HG03442 (cell line): ENCODE measurements around the gene CHAF1A.

ENCODE experiments used
- ATAC-seq: cut with Tn5 transposase; IDR thresholded peaks from one replicate; pipeline ENCODE4 v1.9.1; 2021; ENCODE audit warnings: mild to moderate bottlenecking, moderate library complexity; ENCODE audit not compliant: unreplicated experiment

Gene CHAF1A

GRCh38 chr19:4431808-4432674 lies 29.6 kb downstream of the CHAF1A start:
- no peak for ATAC-seq

DNA sequence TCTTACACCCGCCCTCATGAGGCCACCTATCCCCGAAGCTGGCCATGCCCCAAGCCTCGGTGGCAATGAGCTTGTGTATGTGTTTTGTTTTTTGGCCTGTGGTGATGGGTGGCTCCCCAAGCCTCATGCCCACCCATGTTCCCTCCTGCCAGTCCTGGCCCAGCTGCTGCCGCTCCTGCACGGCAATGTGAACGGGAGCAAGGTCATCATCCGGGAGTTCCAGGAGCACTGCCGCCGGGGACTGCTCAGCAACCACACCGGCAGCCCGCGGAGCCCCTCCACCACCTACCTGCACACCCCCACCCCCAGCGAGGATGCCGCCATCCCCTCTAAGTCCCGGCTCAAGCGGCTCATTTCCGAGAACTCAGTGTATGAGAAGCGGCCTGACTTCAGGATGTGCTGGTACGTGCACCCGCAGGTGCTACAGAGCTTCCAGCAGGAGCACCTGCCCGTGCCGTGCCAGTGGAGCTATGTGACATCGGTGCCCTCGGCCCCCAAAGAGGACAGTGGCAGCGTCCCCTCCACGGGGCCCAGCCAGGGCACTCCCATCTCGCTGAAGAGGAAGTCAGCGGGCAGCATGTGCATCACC lies 30.6 kb downstream of the CHAF1A start:
- ATAC-seq: no peak

- ATAC-seq: no peak
These were observed 32.0 kb downstream of the CHAF1A start for GRCh38 chr19:4434391-4434790.

DNA sequence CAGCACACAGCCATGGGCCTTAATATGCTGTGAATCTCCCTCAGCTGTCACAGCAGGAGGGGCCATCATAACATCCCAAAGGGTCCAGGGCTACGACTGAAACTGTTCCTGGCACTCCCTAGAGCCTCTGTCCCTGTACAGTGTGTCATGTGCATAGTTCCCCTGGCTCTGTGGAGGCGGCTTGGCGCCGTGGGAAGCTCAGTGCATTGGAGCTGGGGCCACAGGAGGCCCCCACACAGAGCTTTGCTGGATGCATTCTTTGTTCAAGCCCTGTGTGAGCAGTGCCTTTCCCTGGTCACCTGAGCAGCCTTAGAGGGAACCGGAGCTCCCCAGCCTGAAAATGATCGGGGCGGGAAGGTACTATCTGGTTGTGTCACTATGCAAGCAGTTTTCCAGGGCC lies 33.8 kb downstream of the CHAF1A start:
- ATAC-seq: no peak

DNA sequence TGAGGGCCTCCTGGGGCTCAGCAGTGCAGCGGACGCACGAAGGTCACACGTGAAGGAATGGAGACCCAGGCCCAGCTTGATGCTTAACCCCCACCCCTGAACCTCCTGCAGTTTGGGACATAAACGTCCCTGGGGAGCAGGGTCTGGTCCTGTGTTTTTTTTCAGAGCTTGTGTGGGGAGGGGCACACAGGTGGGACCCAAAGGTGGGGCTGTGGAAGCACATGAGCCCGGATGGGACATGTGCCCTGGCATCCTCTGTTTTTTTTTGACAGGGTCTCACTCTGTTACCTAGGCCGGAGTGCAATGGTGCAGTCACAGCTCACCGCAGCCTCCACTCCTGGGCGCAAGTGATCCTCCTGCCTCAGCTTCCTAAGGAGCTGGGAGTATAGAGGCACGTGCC lies 34.7 kb downstream of the CHAF1A start:
- ATAC-seq: no peak

DNA sequence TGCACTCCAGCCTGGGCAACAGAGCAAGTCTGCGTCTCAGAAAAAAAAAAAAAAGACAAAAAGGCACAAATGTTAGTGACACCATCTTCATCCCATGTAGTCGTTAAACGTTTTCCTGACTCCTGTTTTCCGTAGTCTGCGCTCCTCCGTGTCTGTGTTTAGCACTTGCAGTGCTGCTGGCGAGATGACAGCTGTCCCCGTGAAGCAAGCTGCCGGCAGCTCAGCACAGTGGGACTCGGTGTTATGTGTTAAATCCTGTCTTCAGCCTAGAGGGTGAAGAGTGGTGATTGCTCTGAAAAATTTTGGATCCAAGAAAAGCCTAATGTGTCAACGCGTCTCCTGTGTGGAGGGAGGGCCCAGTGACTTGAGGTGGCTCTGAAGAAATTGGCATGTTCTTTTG lies 36.8 kb downstream of the CHAF1A start:
- ATAC-seq: no peak

- ATAC-seq: no peak
These were observed 39.8 kb downstream of the CHAF1A start for GRCh38 chr19:4441994-4442818.

DNA sequence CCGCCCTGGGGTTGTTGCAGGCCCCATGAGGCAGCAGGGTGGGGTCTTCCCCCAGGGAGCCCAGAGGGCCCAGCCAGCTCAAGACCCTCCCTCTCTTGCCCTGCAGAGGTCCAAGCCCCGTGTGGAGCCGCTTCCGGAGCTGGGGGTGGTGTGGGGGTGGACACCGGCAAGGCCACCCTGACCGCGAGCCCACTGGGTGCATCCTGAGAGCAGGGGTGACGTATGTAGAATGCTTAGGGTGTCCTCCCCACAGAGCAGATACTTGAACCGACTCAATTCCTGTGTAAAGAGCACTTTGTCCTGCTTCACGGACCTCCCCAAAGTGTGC lies 40.3 kb downstream of the CHAF1A start:
- no peak for ATAC-seq

GRCh38 chr19:4443188-4443587 lies 40.7 kb downstream of the CHAF1A start:
- no peak for ATAC-seq

- no peak for ATAC-seq
These were observed 41.7 kb downstream of the CHAF1A start for GRCh38 chr19:4443966-4444764.

DNA sequence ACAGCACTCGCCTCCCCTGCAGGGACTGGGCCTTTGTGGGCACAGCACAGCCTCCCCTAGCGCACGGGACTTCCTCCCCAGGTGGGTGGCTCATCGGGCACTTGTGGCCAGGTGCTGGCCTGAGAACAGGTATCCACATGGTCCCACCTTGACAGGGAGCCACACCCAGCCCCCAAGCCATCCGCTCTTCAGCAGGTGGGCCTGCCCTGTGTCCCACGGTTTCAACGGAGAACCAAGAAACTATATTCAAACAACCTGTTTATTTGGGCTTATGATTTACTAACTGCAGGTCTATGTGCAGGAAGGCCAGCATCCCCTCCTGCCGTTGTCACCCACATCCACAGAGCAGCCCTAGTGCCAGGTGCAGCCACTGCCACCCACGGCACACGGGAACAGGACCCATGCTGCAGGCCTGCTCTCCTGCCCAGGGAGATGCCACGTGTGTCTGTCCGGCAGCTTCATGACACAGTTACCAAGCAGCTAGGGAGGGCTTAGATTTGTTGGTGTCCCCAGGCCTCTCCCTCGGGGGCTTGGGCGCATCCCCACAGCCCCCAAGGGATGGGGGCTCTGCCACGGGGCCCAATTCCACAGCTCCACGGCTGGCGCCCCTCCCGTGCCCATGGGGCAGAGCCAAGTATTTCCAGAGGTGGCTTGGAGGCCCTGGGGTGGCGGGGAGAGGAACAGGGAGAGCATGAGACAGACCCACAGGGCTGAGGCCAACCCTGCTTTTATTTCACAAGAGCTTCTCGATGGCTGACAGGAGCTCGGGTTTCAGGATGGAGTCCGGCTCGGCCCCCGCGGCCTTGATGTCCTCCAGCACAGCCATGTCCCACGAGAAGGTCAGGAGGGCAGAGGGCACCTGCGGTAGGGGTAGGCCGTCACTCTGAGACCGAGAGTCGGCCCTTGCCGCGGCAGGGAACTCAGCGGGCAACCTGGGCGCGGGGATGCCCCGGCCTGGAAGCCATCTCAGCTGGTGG lies 42.6 kb downstream of the CHAF1A start:
- no peak for ATAC-seq

DNA sequence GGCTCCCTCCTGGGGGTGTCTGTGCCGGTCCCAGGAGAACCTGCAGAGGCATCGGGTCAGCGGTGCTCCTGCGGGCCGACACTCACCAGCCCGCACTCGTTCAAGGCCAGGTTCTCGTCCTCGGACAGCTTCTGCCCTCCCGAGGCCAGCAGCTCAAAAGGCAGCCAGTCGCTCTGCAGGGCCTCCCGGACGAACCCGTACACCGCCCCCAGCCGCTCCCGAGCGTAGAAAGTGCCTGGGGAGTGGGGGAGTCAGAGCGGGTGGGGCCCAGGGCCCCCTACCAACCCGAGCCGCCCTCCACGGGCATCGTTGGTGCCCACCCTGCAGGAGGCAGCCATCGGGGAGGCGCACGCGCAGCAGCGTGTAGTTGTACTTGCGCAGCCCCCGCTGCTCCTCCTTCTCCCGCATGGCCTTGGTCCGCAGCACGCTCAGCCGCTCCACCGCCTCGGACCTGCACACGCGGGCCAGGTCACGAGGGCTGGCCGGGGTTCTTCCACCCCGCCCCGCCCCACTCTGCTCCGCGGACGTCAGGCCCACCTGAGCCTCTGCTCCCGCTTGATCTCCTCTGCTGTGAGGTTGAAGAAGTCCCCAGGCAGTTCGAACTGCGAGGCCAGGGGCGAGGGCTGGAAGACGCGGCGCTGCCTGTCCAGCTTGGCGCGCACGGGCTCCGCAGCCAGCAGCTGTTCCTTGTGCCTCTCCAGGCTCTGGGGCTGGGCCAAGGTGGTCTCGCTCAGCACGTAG lies 43.7 kb downstream of the CHAF1A start:
- no peak for ATAC-seq

GRCh38 chr19:4446704-4447200 lies 44.3 kb downstream of the CHAF1A start:
- ATAC-seq: no peak

- ATAC-seq: no peak
These were observed 45.1 kb downstream of the CHAF1A start for GRCh38 chr19:4447327-4448146.

DNA sequence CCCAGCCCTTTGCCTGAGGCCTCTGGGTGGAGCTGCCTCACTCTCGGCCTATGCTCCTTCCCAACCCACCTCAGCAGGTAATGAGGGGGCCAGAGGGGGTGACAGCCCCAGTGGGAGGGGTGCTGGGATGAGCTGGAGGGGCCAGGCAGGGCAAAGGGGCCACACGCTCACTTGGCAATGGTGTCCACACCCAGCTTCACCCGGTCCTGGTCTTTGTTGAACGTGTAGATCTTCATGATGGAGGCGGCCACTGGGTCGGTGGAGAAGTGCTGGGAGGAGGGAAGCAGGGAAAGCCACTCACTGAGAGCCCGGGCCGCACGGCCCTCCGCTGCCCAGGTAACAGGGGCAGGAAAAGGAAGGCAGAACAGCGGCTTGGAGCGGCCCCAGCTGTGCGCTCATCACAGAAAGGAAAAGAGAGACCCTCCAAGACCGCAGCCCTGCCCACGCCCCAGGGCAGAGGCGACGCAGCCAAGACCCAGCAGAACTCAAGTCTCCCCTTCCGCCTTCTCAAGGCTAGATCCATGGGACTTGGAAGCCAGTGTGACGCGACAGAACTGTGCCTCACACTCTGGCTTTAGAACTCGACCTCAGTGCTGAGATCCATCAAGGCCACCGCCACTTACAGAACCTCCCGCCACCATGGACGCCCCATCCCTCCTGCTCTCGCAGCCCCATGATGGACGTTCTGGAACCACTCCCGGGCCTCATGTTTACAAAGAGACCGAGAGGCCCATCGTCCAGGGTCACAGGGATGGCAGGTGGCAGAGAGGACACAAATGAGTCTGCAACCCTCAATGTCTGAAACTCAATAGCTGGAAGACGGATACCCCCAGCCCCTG lies 45.9 kb downstream of the CHAF1A start:
- ATAC-seq: no peak

DNA sequence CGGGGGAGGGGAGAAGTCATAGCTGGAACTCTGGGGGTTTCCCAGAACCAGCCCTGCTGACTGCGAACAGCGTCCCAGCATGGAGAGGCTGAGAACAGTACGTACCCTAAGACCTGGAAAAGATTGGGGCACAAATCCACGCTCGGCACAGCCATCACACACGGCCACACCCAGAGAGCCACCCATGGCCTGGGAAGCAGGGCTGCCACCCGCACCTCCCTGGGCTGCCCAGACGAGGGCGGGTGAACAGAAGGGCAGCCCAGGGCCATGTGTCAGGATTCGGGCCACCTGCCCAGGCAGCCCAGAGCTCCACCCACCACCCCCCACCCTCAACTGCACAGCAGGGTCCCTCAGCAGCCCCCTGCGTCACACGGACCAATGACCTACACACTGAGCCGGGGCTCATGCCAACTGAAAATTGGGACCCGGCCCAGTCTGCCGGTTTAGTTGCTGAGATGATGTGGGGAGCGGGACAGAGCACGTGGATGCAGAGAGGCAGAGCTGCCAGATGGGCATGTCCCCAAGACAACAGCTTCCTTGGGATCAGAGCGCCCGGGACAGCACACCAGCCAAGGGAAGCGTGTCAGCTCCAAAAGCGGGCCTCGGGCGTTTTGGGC lies 46.7 kb downstream of the CHAF1A start:
- ATAC-seq: no peak

- no peak for ATAC-seq
These were observed 47.2 kb downstream of the CHAF1A start for GRCh38 chr19:4449639-4450028.
